Measurements from ENCODE around the gene LARP4.

GRCh38 chr12:50398931-50399330 is 1.8 kb upstream of the LARP4 start:
- TF ChIP-seq, protein P1, sequence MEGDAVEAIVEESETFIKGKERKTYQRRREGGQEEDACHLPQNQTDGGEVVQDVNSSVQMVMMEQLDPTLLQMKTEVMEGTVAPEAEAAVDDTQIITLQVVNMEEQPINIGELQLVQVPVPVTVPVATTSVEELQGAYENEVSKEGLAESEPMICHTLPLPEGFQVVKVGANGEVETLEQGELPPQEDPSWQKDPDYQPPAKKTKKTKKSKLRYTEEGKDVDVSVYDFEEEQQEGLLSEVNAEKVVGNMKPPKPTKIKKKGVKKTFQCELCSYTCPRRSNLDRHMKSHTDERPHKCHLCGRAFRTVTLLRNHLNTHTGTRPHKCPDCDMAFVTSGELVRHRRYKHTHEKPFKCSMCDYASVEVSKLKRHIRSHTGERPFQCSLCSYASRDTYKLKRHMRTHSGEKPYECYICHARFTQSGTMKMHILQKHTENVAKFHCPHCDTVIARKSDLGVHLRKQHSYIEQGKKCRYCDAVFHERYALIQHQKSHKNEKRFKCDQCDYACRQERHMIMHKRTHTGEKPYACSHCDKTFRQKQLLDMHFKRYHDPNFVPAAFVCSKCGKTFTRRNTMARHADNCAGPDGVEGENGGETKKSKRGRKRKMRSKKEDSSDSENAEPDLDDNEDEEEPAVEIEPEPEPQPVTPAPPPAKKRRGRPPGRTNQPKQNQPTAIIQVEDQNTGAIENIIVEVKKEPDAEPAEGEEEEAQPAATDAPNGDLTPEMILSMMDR (IDR thresholded peaks at IDR 0.05; ENCODE audit: extremely low read depth in 1 of 2, insufficient read depth in 1 of 2, low read depth in 1 of 2, low read length in 2 of 2) = no peak
- TF ChIP-seq POLR2A (IDR thresholded peaks at IDR 0.05; ENCODE audit: low read depth, low read length) = no peak
- no peak for TF ChIP-seq JUN (IDR thresholded peaks at IDR 0.05; ENCODE audit: borderline replicate concordance, insufficient read depth, insufficient read length, low read depth)
- TF ChIP-seq, protein P2, sequence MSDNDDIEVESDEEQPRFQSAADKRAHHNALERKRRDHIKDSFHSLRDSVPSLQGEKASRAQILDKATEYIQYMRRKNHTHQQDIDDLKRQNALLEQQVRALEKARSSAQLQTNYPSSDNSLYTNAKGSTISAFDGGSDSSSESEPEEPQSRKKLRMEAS (IDR thresholded peaks at IDR 0.05; ENCODE audit: insufficient read depth, insufficient read length) = no peak
- no peak for TF ChIP-seq EZH2 (IDR thresholded peaks at IDR 0.05; ENCODE audit: borderline replicate concordance, low read depth, low read length, severe bottlenecking)
- TF ChIP-seq POLR2AphosphoS5 (IDR thresholded peaks at IDR 0.05; ENCODE audit: insufficient read depth, low read depth, low read length) = no peak
- TF ChIP-seq MYC (IDR thresholded peaks at IDR 0.05; ENCODE audit: low read depth, low read length) = no peak
- no peak for TF ChIP-seq GATA2 (IDR thresholded peaks at IDR 0.05; ENCODE audit: insufficient read depth, insufficient read length, low read depth, low read length)
- no peak for TF ChIP-seq FOS (IDR thresholded peaks at IDR 0.05; ENCODE audit: borderline replicate concordance, insufficient read depth, low read length)
